Type B pancreatic cell (in vitro differentiated cells): ENCODE data around the gene MAPK4. TPM values are rescaled to one million over a fixed set of nuclear protein-coding genes. Genes with fewer than 3 reads are reported as not detected.
A peak's percentile ranks its signal among the peaks of the same experiment; 100 is the strongest.

Experiments used
- DNase-seq: peaks from one replicate; pipeline ENCODE4 v3.0.0; 2021; ENCODE audit warnings: mixed read lengths; ENCODE audit not compliant: unreplicated experiment; ENCODE audit errors: extremely low spot score
- H3K27ac Mint-ChIP-seq: 2 replicates; pipeline ENCODE4 v1.8.0; 2021; ENCODE audit warnings: mild to moderate bottlenecking, mixed read lengths
- H3K27me3 Mint-ChIP-seq: 2 replicates; pipeline ENCODE4 v1.8.0; 2021; ENCODE audit warnings: mixed read lengths
- H3K36me3 Mint-ChIP-seq: 2 replicates; pipeline ENCODE4 v1.8.0; 2021; ENCODE audit warnings: mixed read lengths
- H3K4me1 Mint-ChIP-seq: one replicate; pipeline ENCODE4 v1.8.0; 2021; ENCODE audit warnings: mixed read lengths; ENCODE audit not compliant: unreplicated experiment
- H3K4me3 Mint-ChIP-seq: 2 replicates; pipeline ENCODE4 v1.8.0; 2021; ENCODE audit warnings: mild to moderate bottlenecking, mixed read lengths
- H3K9me3 Mint-ChIP-seq: 2 replicates; pipeline ENCODE4 v1.8.0; 2021; ENCODE audit warnings: mixed read lengths
- total RNA-seq: library from RNA; stranded (reverse); gene quantifications from 2 replicates; pipeline ENCODE4 v1.2.1, GENCODE V29; 2021; ENCODE audit warnings: low replicate concordance
- TF ChIP-seq, protein P1 (sequence below): fragments of 200-600 bp; sonication (generic); conservative IDR thresholded peaks from 2 replicates; pipeline ENCODE4 v1.5.0; 2021; ENCODE audit warnings: antibody characterized with exemption, mild to moderate bottlenecking

The MAPK4 gene
- total RNA-seq, 1 donor from 2014 or later = 7.5 TPM

DNA sequence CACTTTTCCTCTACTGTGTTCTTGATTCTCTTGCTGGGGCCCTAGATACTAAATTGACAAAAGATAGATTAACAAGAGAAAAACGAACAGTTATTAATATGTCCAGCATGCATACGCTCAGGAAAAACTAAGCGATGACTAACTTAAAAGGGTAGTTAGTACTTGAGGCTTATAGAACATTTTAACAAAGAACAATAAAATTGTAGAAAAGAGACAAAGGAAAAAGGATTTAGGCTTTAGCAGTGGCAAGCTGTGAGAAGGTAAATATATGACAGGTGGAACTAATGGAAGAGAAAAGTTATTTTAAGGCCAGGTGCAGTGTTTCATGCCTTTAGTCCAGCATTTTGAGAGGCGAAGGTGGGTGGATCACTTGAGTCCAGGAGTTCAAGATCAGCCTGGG, 184.4 kb downstream of the MAPK4 start:
- no peak overlapping the region for H3K27ac Mint-ChIP-seq
- TF ChIP-seq, protein P1, sequence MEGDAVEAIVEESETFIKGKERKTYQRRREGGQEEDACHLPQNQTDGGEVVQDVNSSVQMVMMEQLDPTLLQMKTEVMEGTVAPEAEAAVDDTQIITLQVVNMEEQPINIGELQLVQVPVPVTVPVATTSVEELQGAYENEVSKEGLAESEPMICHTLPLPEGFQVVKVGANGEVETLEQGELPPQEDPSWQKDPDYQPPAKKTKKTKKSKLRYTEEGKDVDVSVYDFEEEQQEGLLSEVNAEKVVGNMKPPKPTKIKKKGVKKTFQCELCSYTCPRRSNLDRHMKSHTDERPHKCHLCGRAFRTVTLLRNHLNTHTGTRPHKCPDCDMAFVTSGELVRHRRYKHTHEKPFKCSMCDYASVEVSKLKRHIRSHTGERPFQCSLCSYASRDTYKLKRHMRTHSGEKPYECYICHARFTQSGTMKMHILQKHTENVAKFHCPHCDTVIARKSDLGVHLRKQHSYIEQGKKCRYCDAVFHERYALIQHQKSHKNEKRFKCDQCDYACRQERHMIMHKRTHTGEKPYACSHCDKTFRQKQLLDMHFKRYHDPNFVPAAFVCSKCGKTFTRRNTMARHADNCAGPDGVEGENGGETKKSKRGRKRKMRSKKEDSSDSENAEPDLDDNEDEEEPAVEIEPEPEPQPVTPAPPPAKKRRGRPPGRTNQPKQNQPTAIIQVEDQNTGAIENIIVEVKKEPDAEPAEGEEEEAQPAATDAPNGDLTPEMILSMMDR = no peak
- H3K27me3 Mint-ChIP-seq = peaks cover 4% of the 10 kb centered on the region
- peaks cover 13% of the 10 kb centered on the region for H3K4me1 Mint-ChIP-seq
- H3K9me3 Mint-ChIP-seq = no peaks in the 10 kb centered on the region
- DNase-seq = no peak
- H3K4me3 Mint-ChIP-seq = no peak overlapping the region
- no peaks in the 10 kb centered on the region for H3K36me3 Mint-ChIP-seq

DNA sequence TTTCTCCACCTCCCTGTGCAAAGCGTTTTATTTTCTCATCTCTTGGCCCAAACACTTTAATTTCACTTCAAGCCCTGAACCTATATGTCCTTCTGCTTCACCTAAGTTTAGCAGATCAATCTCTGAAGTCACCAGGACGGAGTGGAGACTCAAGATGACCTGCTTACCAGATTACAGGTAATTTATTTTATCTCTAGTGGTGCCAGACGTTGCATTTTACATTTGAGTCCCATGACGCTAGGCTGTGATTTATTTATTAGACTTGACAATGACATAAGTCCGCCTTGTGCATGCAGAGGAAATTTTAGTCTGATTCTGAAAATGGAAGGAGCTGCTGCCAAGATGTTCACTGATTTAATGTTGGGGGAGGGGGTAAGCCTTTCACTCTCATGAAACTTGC, 186.1 kb downstream of the MAPK4 start:
- H3K36me3 Mint-ChIP-seq = no peaks in the 10 kb centered on the region
- no peak overlapping the region for H3K4me3 Mint-ChIP-seq
- TF ChIP-seq, protein P1 = no peak
- H3K4me1 Mint-ChIP-seq = peaks cover 18% of the 10 kb centered on the region
- peaks cover 4% of the 10 kb centered on the region for H3K27me3 Mint-ChIP-seq
- no peak for DNase-seq
- no peak overlapping the region for H3K27ac Mint-ChIP-seq
- H3K9me3 Mint-ChIP-seq = no peaks in the 10 kb centered on the region

DNA sequence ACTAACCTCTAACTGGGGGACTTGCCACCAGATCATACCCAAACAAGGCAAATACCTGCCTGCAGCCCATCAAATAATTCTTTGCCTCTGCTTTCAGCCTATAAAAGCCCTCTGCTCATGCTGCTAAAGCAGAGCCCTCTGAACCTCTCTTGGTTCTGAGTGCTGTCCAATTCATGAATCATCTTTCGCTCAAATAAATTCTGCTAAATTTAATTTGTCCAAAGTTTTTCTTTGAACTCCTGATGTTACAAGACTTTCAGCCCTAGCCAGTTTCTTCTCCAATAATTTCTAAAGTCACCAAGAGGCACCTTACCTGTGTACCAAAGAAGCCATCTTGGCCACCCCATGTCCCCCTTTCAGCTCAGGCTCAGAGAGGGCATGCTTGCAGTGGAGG, 188.0 kb downstream of the MAPK4 start:
- no peak overlapping the region for H3K4me3 Mint-ChIP-seq

DNA sequence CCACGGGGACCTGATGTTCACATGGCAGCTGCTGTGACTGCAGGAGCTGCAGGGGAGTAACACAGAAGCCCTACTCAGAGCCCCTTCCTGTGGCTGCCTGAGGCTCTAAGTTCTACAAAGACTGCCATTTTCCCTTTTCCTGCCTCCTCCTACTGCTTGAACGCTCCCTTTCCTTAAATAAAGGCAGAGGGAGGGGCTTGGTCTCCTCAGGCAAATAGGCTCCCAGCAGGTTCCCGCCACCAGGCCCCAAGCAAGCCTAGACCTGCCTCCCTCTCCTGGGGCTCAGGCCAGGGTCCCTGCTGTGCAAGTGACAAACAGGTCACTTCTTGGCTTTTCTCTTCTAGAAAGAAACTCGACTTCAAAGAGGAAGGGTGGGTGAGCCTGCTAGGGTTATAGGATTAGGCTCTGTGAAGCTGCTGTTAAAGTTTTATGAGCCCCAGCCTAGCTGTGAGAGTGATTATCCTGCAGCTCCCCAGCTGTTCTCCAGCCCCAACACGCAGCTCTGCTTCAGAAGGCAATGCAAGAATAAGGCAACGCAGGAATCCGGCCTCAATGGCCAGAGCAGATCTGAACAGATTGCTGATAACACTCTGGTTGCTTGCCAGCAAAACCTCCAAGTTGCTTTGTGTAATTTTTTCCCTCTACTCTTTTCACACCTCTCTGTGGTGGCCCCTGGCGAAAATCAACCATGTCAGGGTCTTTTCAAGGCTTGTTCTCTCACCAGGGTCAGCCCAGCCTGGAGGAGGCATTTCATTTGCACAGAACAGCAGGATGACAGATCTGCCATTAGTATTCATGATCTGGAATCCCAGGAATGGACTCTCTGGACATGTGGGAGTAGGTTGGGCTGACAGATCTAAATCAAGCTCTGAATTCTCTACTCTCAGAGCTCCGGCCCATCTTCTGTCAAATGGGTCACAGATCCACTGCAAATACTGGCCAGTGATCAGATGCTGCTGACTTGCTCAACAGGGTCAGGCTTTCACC, 188.6 kb downstream of the MAPK4 start:
- H3K9me3 Mint-ChIP-seq = no peaks in the 10 kb centered on the region
- no peaks in the 10 kb centered on the region for H3K36me3 Mint-ChIP-seq
- TF ChIP-seq, protein P1 = no peak
- H3K27me3 Mint-ChIP-seq = peaks cover 6% of the 10 kb centered on the region
- DNase-seq = peak; percentile 64
- peaks cover 27% of the 10 kb centered on the region for H3K4me1 Mint-ChIP-seq
- peak overlapping the region; percentile 50 for H3K27ac Mint-ChIP-seq
- H3K4me3 Mint-ChIP-seq = peak overlapping the region; percentile 67

More for the DNA sequence above, 188.0 kb downstream of the MAPK4 start:
- no peak overlapping the region for H3K27ac Mint-ChIP-seq
- TF ChIP-seq, protein P1 = no peak
- H3K36me3 Mint-ChIP-seq = no peaks in the 10 kb centered on the region
- H3K27me3 Mint-ChIP-seq = peaks cover 8% of the 10 kb centered on the region
- H3K9me3 Mint-ChIP-seq = no peaks in the 10 kb centered on the region
- peaks cover 27% of the 10 kb centered on the region for H3K4me1 Mint-ChIP-seq
- DNase-seq = peak; percentile 13

DNA sequence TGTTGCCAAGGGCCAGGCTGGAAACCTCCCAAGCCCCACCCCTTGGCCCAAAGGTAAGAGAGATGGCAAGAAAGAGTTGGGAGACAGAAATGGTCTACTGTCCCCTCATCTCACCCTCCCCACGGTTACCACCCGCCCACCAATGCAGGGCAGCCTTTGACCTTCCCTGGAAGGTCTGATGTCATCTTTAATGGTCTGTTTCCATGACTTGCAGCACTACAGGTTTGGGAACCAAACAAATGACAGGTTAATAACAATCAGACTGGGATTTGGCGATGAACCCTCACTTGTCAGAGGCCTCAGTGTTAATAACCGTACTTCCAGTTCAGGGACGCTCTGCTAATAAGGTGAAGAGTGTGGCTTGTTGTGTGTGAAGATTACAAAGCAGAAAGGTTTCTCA, 189.5 kb downstream of the MAPK4 start:
- no peaks in the 10 kb centered on the region for H3K9me3 Mint-ChIP-seq
- peak overlapping the region; percentile 50 for H3K27ac Mint-ChIP-seq
- peaks cover 4% of the 10 kb centered on the region for H3K27me3 Mint-ChIP-seq
- DNase-seq = no peak
- H3K4me1 Mint-ChIP-seq = peaks cover 27% of the 10 kb centered on the region
- H3K4me3 Mint-ChIP-seq = no peak overlapping the region
- no peaks in the 10 kb centered on the region for H3K36me3 Mint-ChIP-seq
- TF ChIP-seq, protein P1 = no peak
